HG03378 (cell line): ENCODE results near the gene KDM2A.
"Not testable (repeated sequence)": the region's sequence is repeated elsewhere in the genome, so short reads cannot be mapped to it uniquely, and the experiment has no call there.

ENCODE experiments used
- ATAC-seq: cut with Tn5 transposase; IDR thresholded peaks from one replicate; pipeline ENCODE4 v1.9.1; 2021; ENCODE audit warnings: mild to moderate bottlenecking, moderate library complexity; ENCODE audit not compliant: unreplicated experiment

KDM2A gene

GRCh38 chr11:67256477-67257135 is 137.5 kb downstream of the KDM2A start:
- no peak for ATAC-seq

GRCh38 chr11:67260406-67260805 is 141.3 kb downstream of the KDM2A start:
- no peak for ATAC-seq

- not testable (repeated sequence) for ATAC-seq
Measured at GRCh38 chr11:67260885-67261639, 142.0 kb downstream of the KDM2A start.

- no peak for ATAC-seq
Measured at GRCh38 chr11:67261640-67261945, 142.5 kb downstream of the KDM2A start.

GRCh38 chr11:67261946-67262681 is 143.1 kb downstream of the KDM2A start:
- ATAC-seq, result no peak

- ATAC-seq, result no peak
Measured at GRCh38 chr11:67262731-67263675, 143.9 kb downstream of the KDM2A start.

- ATAC-seq, result no peak
Measured at GRCh38 chr11:67264260-67264659, 145.2 kb downstream of the KDM2A start.

GRCh38 chr11:67264877-67265632 is 146.0 kb downstream of the KDM2A start:
- ATAC-seq, result no peak

GRCh38 chr11:67265633-67266448 is 146.8 kb downstream of the KDM2A start:
- no peak for ATAC-seq

GRCh38 chr11:67266449-67267187 is 147.6 kb downstream of the KDM2A start, which contains the start of gene GRK2:
TSS of gene GRK2 (plus strand) at chr11:67266473. CDS start at chr11:67266700, 227 bp downstream.
- no peak for ATAC-seq

GRCh38 chr11:67267188-67268080 is 148.4 kb downstream of the KDM2A start:
- ATAC-seq, result no peak

GRCh38 chr11:67268081-67268961 is 149.3 kb downstream of the KDM2A start:
- no peak for ATAC-seq

- no peak for ATAC-seq
Measured at GRCh38 chr11:67268962-67269268, 149.9 kb downstream of the KDM2A start.

GRCh38 chr11:67269401-67270255 is 150.6 kb downstream of the KDM2A start:
- ATAC-seq, result no peak

GRCh38 chr11:67270256-67271204 is 151.5 kb downstream of the KDM2A start:
- no peak for ATAC-seq
